Fibroblast of skin of abdomen (primary cell): ENCODE data around the gene F8.
A peak's percentile ranks its signal among the peaks of the same experiment; 100 is the strongest.
"Not testable (repeated sequence)": the region's sequence is repeated elsewhere in the genome, so short reads cannot be mapped to it uniquely, and the experiment has no call there.

Experiments used
- DNase-seq: peaks from one replicate; pipeline ENCODE4 v3.0.0-alpha.2; 2013

Gene F8

GRCh38 chrX:154855256-154855655, 167.3 kb downstream of the F8 start:
- no peak for DNase-seq

- no peak for DNase-seq
Observed at GRCh38 chrX:154850957-154851611, 171.4 kb downstream of the F8 start.

- peak; percentile 66 for DNase-seq
Observed at GRCh38 chrX:154840856-154841255, 181.7 kb downstream of the F8 start.

GRCh38 chrX:154836163-154836562, 186.4 kb downstream of the F8 start:
- no peak for DNase-seq

GRCh38 chrX:154834562-154834961, 188.0 kb downstream of the F8 start, which contains the start of gene SMIM9:
SMIM9 (minus strand) TSS chrX:154834662; CDS start chrX:154830856, 3,806 bp downstream.
- no peak for DNase-seq

- no peak for DNase-seq
Observed at GRCh38 chrX:154833746-154834274, 188.7 kb downstream of the F8 start.

- no peak for DNase-seq
Observed at GRCh38 chrX:154829926-154830442, 192.5 kb downstream of the F8 start.

GRCh38 chrX:154829134-154829533, 193.4 kb downstream of the F8 start:
- DNase-seq = no peak

GRCh38 chrX:154828016-154828408, 194.5 kb downstream of the F8 start:
- no peak for DNase-seq

- DNase-seq = no peak
Observed at GRCh38 chrX:154827194-154828015, 195.1 kb downstream of the F8 start.

- not testable (repeated sequence) for DNase-seq
Observed at GRCh38 chrX:154825586-154825985, 196.9 kb downstream of the F8 start.

GRCh38 chrX:154824638-154825037, 197.9 kb downstream of the F8 start:
- no peak for DNase-seq

GRCh38 chrX:154822029-154822428, 200.5 kb downstream of the F8 start:
- no peak for DNase-seq

- DNase-seq = no peak
Observed at GRCh38 chrX:154821523-154821922, 201.0 kb downstream of the F8 start.

GRCh38 chrX:154819771-154820341, 202.7 kb downstream of the F8 start:
- no peak for DNase-seq

GRCh38 chrX:154818916-154819770, 203.4 kb downstream of the F8 start:
- DNase-seq = no peak

- DNase-seq = not testable (repeated sequence)
Observed at GRCh38 chrX:154817048-154817618, 205.4 kb downstream of the F8 start.

GRCh38 chrX:154816326-154816898, 206.1 kb downstream of the F8 start:
- not testable (repeated sequence) for DNase-seq

- no peak for DNase-seq
Observed at GRCh38 chrX:154815274-154815818, 207.2 kb downstream of the F8 start.

- DNase-seq = no peak
Observed at GRCh38 chrX:154813801-154814200, 208.7 kb downstream of the F8 start.
